Astrocyte (in vitro differentiated cells and primary cell): ENCODE results near the gene ZNF543.

Source experiments
- EZH2 ChIP-seq: IDR thresholded peaks from 2 replicates; pipeline ENCODE4 v1.6.1; 2012; ENCODE audit warnings: mild to moderate bottlenecking, low read length, inconsistent platforms; ENCODE audit not compliant: insufficient read depth
- TF ChIP-seq, protein P1 (sequence below): IDR thresholded peaks from 2 replicates; pipeline ENCODE4 v1.5.1; 2011; ENCODE audit warnings: low read depth, mild to moderate bottlenecking, inconsistent platforms, low read length, moderate library complexity; ENCODE audit not compliant: insufficient read depth

DNA sequence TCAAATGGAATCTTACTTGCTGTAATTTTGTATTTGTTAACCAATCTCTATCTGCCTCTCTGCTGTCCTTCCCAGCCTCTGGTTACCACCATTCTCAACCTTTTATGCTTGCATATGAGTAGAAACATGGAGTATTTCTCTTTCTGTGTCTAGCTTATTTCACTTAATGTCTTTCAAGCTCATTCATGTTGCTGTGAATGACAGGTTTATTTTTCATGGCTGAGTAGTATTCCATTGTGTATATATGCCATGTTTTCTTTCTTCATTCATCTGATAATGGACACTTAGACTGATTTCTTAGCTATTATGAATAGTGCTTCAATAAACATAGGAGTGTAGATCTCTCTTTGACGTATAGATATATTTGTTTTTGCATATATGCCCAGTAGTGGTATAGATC lies 26.6 kb upstream of the ZNF543 start:
- no peak for TF ChIP-seq EZH2
- TF ChIP-seq, protein P1, sequence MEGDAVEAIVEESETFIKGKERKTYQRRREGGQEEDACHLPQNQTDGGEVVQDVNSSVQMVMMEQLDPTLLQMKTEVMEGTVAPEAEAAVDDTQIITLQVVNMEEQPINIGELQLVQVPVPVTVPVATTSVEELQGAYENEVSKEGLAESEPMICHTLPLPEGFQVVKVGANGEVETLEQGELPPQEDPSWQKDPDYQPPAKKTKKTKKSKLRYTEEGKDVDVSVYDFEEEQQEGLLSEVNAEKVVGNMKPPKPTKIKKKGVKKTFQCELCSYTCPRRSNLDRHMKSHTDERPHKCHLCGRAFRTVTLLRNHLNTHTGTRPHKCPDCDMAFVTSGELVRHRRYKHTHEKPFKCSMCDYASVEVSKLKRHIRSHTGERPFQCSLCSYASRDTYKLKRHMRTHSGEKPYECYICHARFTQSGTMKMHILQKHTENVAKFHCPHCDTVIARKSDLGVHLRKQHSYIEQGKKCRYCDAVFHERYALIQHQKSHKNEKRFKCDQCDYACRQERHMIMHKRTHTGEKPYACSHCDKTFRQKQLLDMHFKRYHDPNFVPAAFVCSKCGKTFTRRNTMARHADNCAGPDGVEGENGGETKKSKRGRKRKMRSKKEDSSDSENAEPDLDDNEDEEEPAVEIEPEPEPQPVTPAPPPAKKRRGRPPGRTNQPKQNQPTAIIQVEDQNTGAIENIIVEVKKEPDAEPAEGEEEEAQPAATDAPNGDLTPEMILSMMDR, result no peak
